GM23338 (cell line): ENCODE measurements around the gene OLR1. TPM values are rescaled to one million over a fixed set of nuclear protein-coding genes. Genes with fewer than 3 reads are reported as not detected.
A peak's percentile ranks its signal among the peaks of the same experiment; 100 is the strongest.

ENCODE experiments used
- ATAC-seq: fragments of 200-7000 bp; cut with Tn5 transposase; 3 replicates; pipeline ENCODE4 v1.9.1; 2020
- DNase-seq: peaks from one replicate; pipeline ENCODE4 v3.0.0-alpha.2; 2015; ENCODE audit warnings: low spot score
- H2AFZ ChIP-seq: fragments of 200-600 bp; sonication (generic); 2 replicates; pipeline ENCODE4 v1.8.0; 2016; ENCODE audit warnings: antibody characterized with exemption, mild to moderate bottlenecking, moderate library complexity
- H3F3A ChIP-seq: fragments of 200-600 bp; sonication (generic); replicated peaks from 2 replicates; pipeline ENCODE4 v1.8.0; 2017; ENCODE audit warnings: antibody characterized with exemption, mixed run types, low read depth
- H3K27ac ChIP-seq: fragments of 200-600 bp; sonication (generic); 2 replicates; pipeline ENCODE4 v1.6.1; 2016; ENCODE audit warnings: low read depth
- H3K27me3 ChIP-seq: fragments of 200-600 bp; sonication (generic); 2 replicates; pipeline ENCODE4 v1.8.0; 2016; ENCODE audit warnings: mild to moderate bottlenecking, mixed run types, moderate library complexity; ENCODE audit not compliant: insufficient read depth
- H3K36me3 ChIP-seq: fragments of 200-600 bp; sonication (generic); 2 replicates; pipeline ENCODE4 v1.8.0; 2016; ENCODE audit warnings: mild to moderate bottlenecking; ENCODE audit not compliant: insufficient read depth
- H3K4me1 ChIP-seq: fragments of 200-600 bp; sonication (generic); 2 replicates; pipeline ENCODE4 v1.8.0; 2016; ENCODE audit warnings: mild to moderate bottlenecking, moderate library complexity; ENCODE audit not compliant: insufficient read depth
- H3K4me2 ChIP-seq: fragments of 200-600 bp; sonication (generic); 2 replicates; pipeline ENCODE4 v1.7.1; 2017; ENCODE audit warnings: mixed run types
- H3K4me3 ChIP-seq: fragments of 200-600 bp; sonication (generic); 2 replicates; pipeline ENCODE4 v1.6.1; 2016; ENCODE audit warnings: mixed run types
- H3K79me2 ChIP-seq: fragments of 200-600 bp; sonication (generic); replicated peaks from 2 replicates; pipeline ENCODE4 v1.8.0; 2017; ENCODE audit warnings: mild to moderate bottlenecking; ENCODE audit not compliant: insufficient read depth
- H3K9me2 ChIP-seq: fragments of 200-600 bp; sonication (generic); 2 replicates; pipeline ENCODE4 v1.8.0; 2017; ENCODE audit not compliant: insufficient read depth
- H4K20me1 ChIP-seq: fragments of 200-600 bp; sonication (generic); replicated peaks from 2 replicates; pipeline ENCODE4 v1.8.0; 2017; ENCODE audit warnings: mild to moderate bottlenecking; ENCODE audit not compliant: insufficient read depth
- H3K27ac Mint-ChIP-seq: 2 replicates; pipeline ENCODE4 v1.8.0; 2020; ENCODE audit warnings: inconsistent platforms, mild to moderate bottlenecking, moderate library complexity, mixed read lengths
- H3K27me3 Mint-ChIP-seq: 3 replicates; pipeline ENCODE4 v1.8.0; 2022; ENCODE audit warnings: low read depth, mild to moderate bottlenecking, moderate library complexity, mixed read lengths, inconsistent platforms; ENCODE audit not compliant: insufficient read depth, poor library complexity
- H3K36me3 Mint-ChIP-seq: 3 replicates; pipeline ENCODE4 v1.8.0; 2021; ENCODE audit warnings: low read depth, mild to moderate bottlenecking, inconsistent platforms, moderate library complexity, mixed read lengths
- H3K4me1 Mint-ChIP-seq: 3 replicates; pipeline ENCODE4 v1.8.0; 2020; ENCODE audit warnings: mild to moderate bottlenecking, inconsistent platforms, mixed read lengths
- H3K4me3 Mint-ChIP-seq: 3 replicates; pipeline ENCODE4 v1.8.0; 2021; ENCODE audit warnings: moderate library complexity, mild to moderate bottlenecking, inconsistent platforms, mixed read lengths
- H3K9me3 Mint-ChIP-seq: 3 replicates; pipeline ENCODE4 v1.8.0; 2020; ENCODE audit warnings: moderate library complexity, mild to moderate bottlenecking, inconsistent platforms, mixed read lengths
- ETS1 ChIP-seq: IDR thresholded peaks from 2 replicates; pipeline ENCODE4 v1.6.1; 2016; ENCODE audit warnings: antibody characterized with exemption
- EZH2phosphoT487 ChIP-seq: fragments of 200-600 bp; sonication (generic); IDR thresholded peaks from one replicate; pipeline ENCODE4 v1.8.1; 2018; ENCODE audit warnings: antibody characterized with exemption; ENCODE audit not compliant: unreplicated experiment
- NANOG ChIP-seq: IDR thresholded peaks from 2 replicates; pipeline ENCODE4 v1.6.1; 2016; ENCODE audit warnings: antibody characterized with exemption, borderline replicate concordance
- POLR2AphosphoS5 ChIP-seq: IDR thresholded peaks from 2 replicates; pipeline ENCODE4 v1.6.1; 2016; ENCODE audit warnings: antibody characterized with exemption, low read depth
- ZNF114 ChIP-seq: fragments of 250-450 bp; sonication (Bioruptor Pico); IDR thresholded peaks from 2 replicates; pipeline ENCODE4 v1.5.0; 2020; ENCODE audit warnings: mild to moderate bottlenecking, moderate library complexity
- ZNF331 ChIP-seq: fragments of 250-450 bp; sonication (Bioruptor Pico); IDR thresholded peaks from 2 replicates; pipeline ENCODE4 v1.5.0; 2020; ENCODE audit warnings: low read depth, mild to moderate bottlenecking, moderate library complexity
- polyA plus RNA-seq: library from polyadenylated mRNA; unstranded; fragments of >200 nt; fragmentation: Nextera tagmentation; extraction: Ambion mirVana; gene quantifications from 2 replicates; pipeline ENCODE4 v1.2.1, GENCODE V29; 2016
- total RNA-seq: library from RNA; depleted of rRNA; stranded (reverse); fragments of >200 nt; shearing (Covaris generic); gene quantifications from 2 replicates; pipeline ENCODE4 v1.2.3, GENCODE V29; 2014
- TF ChIP-seq, protein P1 (sequence below), 2 experiments: fragments of 200-600 bp in 1 of 2; sonication (generic) in 1 of 2; conservative IDR thresholded peaks; 2 replicates each; pipeline versions ENCODE4 v1.5.1 to v1.6.1; 2016 to 2017; ENCODE audit warnings: antibody characterized with exemption in 2 of 2, low read depth in 2 of 2, mild to moderate bottlenecking in 2 of 2, moderate library complexity in 1 of 2
- TF ChIP-seq, protein P2 (sequence below): IDR thresholded peaks from one replicate; pipeline ENCODE4 v1.6.1; 2018; ENCODE audit warnings: antibody characterized with exemption; ENCODE audit not compliant: unreplicated experiment

Gene OLR1
- total and polyA plus RNA-seq, 2 experiments from 2014 or later: not detected

GRCh38 chr12:10142976-10143589, 28.8 kb downstream of the OLR1 start (continued):
- no peak for TF ChIP-seq ZNF114 (CRISPR knock-in tag)
- no peak for TF ChIP-seq EZH2phosphoT487
- TF ChIP-seq NANOG: no peak
- TF ChIP-seq ETS1: no peak
- no peak for TF ChIP-seq ZNF331 (CRISPR knock-in tag)
- TF ChIP-seq POLR2AphosphoS5: no peak
- TF ChIP-seq, protein P1, sequence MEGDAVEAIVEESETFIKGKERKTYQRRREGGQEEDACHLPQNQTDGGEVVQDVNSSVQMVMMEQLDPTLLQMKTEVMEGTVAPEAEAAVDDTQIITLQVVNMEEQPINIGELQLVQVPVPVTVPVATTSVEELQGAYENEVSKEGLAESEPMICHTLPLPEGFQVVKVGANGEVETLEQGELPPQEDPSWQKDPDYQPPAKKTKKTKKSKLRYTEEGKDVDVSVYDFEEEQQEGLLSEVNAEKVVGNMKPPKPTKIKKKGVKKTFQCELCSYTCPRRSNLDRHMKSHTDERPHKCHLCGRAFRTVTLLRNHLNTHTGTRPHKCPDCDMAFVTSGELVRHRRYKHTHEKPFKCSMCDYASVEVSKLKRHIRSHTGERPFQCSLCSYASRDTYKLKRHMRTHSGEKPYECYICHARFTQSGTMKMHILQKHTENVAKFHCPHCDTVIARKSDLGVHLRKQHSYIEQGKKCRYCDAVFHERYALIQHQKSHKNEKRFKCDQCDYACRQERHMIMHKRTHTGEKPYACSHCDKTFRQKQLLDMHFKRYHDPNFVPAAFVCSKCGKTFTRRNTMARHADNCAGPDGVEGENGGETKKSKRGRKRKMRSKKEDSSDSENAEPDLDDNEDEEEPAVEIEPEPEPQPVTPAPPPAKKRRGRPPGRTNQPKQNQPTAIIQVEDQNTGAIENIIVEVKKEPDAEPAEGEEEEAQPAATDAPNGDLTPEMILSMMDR (conservative IDR thresholded peaks at IDR 0.05; ENCODE audit: low read depth in 2 of 2): no peak

- Mint-ChIP-seq H3K4me1 (peaks cover 5% of the 10 kb centered on the region; the same call in 1 of the 3 replicates), H3K9me3 (no peaks in the 10 kb centered on the region; the same call in 2 of the 3 replicates), H3K4me3 (no peak overlapping the region), H3K36me3 (no peaks in the 10 kb centered on the region), H3K27ac (peak overlapping the region; percentile 84; the same call in 1 of the 2 replicates), H3K27me3 (peaks cover 2% of the 10 kb centered on the region)
- Histone ChIP-seq H3K27me3 (no peaks in the 10 kb centered on the region), H2AFZ (no peak overlapping the region), H3F3A (no peaks in the 10 kb centered on the region), H3K4me3 (no peak overlapping the region), H3K4me2 (no peak overlapping the region), H3K27ac (no peak overlapping the region), H3K36me3 (no peaks in the 10 kb centered on the region), H3K4me1 (no peaks in the 10 kb centered on the region), H4K20me1 (no peaks in the 10 kb centered on the region), H3K9me2 (no peaks in the 10 kb centered on the region), H3K79me2 (no peaks in the 10 kb centered on the region)
- DNase-seq: peak; percentile 69
- ATAC-seq: peak; percentile 45; the same call in 2 of the 3 replicates
- TF ChIP-seq, protein P1 (conservative IDR thresholded peaks at IDR 0.05; ENCODE audit: low read depth in 2 of 2): peak; percentile 78 to 85
- TF ChIP-seq, protein P2, sequence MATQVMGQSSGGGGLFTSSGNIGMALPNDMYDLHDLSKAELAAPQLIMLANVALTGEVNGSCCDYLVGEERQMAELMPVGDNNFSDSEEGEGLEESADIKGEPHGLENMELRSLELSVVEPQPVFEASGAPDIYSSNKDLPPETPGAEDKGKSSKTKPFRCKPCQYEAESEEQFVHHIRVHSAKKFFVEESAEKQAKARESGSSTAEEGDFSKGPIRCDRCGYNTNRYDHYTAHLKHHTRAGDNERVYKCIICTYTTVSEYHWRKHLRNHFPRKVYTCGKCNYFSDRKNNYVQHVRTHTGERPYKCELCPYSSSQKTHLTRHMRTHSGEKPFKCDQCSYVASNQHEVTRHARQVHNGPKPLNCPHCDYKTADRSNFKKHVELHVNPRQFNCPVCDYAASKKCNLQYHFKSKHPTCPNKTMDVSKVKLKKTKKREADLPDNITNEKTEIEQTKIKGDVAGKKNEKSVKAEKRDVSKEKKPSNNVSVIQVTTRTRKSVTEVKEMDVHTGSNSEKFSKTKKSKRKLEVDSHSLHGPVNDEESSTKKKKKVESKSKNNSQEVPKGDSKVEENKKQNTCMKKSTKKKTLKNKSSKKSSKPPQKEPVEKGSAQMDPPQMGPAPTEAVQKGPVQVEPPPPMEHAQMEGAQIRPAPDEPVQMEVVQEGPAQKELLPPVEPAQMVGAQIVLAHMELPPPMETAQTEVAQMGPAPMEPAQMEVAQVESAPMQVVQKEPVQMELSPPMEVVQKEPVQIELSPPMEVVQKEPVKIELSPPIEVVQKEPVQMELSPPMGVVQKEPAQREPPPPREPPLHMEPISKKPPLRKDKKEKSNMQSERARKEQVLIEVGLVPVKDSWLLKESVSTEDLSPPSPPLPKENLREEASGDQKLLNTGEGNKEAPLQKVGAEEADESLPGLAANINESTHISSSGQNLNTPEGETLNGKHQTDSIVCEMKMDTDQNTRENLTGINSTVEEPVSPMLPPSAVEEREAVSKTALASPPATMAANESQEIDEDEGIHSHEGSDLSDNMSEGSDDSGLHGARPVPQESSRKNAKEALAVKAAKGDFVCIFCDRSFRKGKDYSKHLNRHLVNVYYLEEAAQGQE: no peak
- TF ChIP-seq ZNF331 (CRISPR knock-in tag): no peak
Observed at GRCh38 chr12:10140001-10140400, 31.9 kb downstream of the OLR1 start.
